Measurements from ENCODE around the gene UBALD2. TPM values are rescaled to one million over a fixed set of nuclear protein-coding genes. Genes with fewer than 3 reads are reported as not detected.

The UBALD2 gene
- total and polyA plus RNA-seq, 2 of the 13 experiments (the other 11 are each of a cell fraction or from before 2014, with no cell fraction given) = 3.3 to 89.7 TPM

GRCh38 chr17:76264755-76265623 lies at the start of gene UBALD2 (continued):
- TF ChIP-seq PRDM4 (CRISPR knock-in tag; IDR thresholded peaks at IDR 0.05; ENCODE audit: borderline replicate concordance) (no peak), SAFB2 (CRISPR knock-in tag; IDR thresholded peaks at IDR 0.05; ENCODE audit: borderline replicate concordance, low read depth) (no peak), ZNF788 (CRISPR knock-in tag; IDR thresholded peaks at IDR 0.05; ENCODE audit: borderline replicate concordance) (peak; percentile 44; the same call in 1 of the 2 replicates), ZNF710 (CRISPR knock-in tag; IDR thresholded peaks at IDR 0.05; ENCODE audit: borderline replicate concordance) (peak; percentile 68; the same call in 1 of the 2 replicates), ZNF354B (CRISPR knock-in tag; IDR thresholded peaks at IDR 0.05) (no peak), RBFOX2 (IDR thresholded peaks at IDR 0.05; ENCODE audit: low read depth, low read length) (peak; percentile 62), ZBTB2 (CRISPR knock-in tag; IDR thresholded peaks at IDR 0.05; ENCODE audit: low read depth) (peak; percentile 48; the same call in 1 of the 2 replicates), PHF20 (CRISPR knock-in tag; IDR thresholded peaks at IDR 0.05) (peak; percentile 7; the same call in 1 of the 2 replicates), ZNF350 (CRISPR knock-in tag; IDR thresholded peaks at IDR 0.05; ENCODE audit: borderline replicate concordance, low read depth) (peak; percentile 34; the same call in 1 of the 2 replicates), CHD2 (IDR thresholded peaks at IDR 0.05; ENCODE audit: low read depth, low read length) (0 out of 2 replicates have a peak, but pooled peaks have one; percentile 42), HNF1B (CRISPR knock-in tag; IDR thresholded peaks at IDR 0.05) (0 out of 2 replicates have a peak, but pooled peaks have one; percentile 66), HIC2 (CRISPR knock-in tag; IDR thresholded peaks at IDR 0.05; ENCODE audit: low read depth) (no peak), ZNF234 (CRISPR knock-in tag; conservative IDR thresholded peaks at IDR 0.05) (no peak)

Data from HepG2 (cell line).